H54 (cell line): ENCODE data around the gene HSD11B2.

Experiments
- DNase-seq: peaks from one replicate; pipeline ENCODE4 v3.0.0; 2011; ENCODE audit warnings: low spot score, mixed read lengths; ENCODE audit not compliant: insufficient read length
- FAIRE-seq: peaks from 3 replicates; lab custom pipeline; 2011; peaks lifted over from hg19 to GRCh38; lab: Jason Lieb, UNC
- POLR2A ChIP-seq: IDR thresholded peaks from 2 replicates; pipeline ENCODE4 v1.6.1; 2011; ENCODE audit warnings: low read depth, mild to moderate bottlenecking, low read length

HSD11B2 gene

GRCh38 chr16:67393111-67393787 is 37.7 kb upstream of the HSD11B2 start, which contains the start of gene TPPP3:
Gene TPPP3, minus strand, starts transcription at chr16:67393498. Its CDS starts 2,387 bp downstream, at chr16:67391111.
- DNase-seq (no peak), FAIRE-seq (no peak)
- TF ChIP-seq POLR2A, result no peak

DNA sequence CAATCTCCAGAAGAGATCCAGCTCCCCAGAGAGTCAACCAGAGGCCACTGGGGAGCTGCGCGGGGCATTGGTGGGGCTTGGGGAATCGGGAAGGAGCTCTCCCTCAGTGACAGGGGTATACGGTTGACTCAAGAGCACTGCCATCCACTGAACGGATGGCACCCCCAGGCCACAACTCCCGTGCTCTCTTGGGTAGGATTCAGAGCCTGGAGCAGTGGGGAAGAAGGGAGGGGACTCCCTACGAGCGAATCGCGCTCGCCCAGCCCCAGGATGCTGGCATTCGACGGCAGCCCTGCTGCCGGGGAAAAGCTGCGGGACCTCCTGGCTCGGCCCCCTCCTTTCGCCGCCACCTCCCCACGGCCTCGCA is 37.1 kb upstream of the HSD11B2 start:
- no peak for TF ChIP-seq POLR2A
- DNase-seq, result no peak
- FAIRE-seq, result no peak

DNA sequence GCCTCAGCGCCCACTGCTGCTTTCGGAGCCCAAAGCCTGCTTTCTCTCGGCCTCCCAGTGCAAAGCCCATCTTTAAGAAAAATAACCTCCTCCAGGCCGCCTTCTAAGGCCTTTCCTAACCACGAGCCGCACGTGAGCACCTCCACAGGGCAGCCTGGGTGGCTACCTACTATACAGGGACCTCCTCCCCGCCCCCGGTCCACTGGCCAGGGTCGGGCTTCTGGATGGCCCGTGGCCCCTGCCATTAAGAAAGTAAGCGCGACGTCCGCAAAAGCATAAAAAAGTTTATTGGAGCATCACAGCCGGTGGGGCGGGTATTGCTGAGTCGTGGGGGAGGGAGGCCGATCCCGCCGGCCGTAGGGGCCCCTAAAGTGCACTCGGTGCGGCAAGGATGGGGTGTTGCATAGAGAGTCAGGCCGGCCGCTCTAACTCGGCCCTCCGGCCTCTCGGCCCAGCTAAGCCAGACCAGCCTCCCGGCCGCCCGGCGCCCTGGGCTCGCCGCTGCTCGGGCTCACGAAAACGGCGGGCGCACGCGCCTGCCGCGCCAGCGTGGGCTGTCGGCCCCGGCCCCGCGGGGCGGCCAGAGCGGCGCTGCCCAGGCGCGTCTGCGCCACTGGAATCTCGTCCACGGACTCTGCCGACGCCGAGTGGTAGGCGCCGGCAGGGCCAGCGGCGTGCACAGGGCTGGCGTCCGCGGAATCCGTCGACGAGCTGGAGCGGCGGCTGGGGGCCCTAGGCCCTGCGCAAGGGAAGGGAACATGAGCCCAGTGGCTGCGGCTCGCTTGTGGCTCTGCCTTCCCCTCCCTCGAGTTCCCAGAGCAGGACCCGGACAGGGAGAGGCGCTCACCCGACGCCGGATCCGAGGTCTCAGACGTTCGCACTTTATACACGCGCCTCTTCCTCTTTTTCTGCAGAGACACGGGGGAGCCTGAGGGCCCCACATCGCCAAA is 36.5 kb upstream of the HSD11B2 start:
- no peak for TF ChIP-seq POLR2A
- FAIRE-seq (no peak), DNase-seq (no peak)

- TF ChIP-seq POLR2A, result no peak
- DNase-seq (no peak), FAIRE-seq (no peak)
These were observed 35.8 kb upstream of the HSD11B2 start for GRCh38 chr16:67395105-67395457.

DNA sequence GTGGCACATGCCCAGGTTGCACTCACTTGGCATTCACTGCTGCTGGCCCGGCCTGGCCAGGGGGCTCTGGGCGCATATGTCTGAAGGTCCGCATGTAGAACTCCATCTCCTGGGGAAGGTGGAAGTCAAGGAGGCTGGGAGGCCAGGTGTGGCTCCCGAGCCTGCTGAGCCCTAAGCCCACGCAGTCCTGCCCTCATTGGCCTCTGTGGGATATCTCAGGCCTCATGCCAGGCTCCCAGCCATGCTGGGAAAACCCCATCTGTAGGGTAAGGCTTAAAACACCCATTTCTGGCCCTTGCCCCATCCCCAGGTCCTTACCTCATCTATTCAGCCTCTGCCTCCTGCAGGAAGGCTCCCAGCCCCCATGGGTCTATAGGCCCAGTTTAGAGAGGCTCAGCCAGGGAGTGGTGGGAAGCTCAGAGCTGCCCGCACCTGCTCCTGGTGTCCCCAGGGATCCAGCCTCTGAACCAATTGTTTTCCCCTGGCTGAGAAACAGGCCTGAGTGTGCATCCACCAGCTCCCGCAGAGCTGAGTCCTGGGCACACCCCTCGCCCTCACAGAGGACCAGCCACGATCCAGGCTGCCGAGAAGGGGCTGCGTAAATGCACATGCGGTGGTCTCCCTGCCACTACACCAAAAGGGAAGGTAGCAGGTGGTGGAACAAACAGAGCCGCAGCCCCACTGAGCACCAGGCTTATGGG is 35.3 kb upstream of the HSD11B2 start:
- no peak for FAIRE-seq
- no peak for DNase-seq
- TF ChIP-seq POLR2A, result no peak

GRCh38 chr16:67396159-67397035 is 34.5 kb upstream of the HSD11B2 start:
- peak; percentile 97 for DNase-seq

DNA sequence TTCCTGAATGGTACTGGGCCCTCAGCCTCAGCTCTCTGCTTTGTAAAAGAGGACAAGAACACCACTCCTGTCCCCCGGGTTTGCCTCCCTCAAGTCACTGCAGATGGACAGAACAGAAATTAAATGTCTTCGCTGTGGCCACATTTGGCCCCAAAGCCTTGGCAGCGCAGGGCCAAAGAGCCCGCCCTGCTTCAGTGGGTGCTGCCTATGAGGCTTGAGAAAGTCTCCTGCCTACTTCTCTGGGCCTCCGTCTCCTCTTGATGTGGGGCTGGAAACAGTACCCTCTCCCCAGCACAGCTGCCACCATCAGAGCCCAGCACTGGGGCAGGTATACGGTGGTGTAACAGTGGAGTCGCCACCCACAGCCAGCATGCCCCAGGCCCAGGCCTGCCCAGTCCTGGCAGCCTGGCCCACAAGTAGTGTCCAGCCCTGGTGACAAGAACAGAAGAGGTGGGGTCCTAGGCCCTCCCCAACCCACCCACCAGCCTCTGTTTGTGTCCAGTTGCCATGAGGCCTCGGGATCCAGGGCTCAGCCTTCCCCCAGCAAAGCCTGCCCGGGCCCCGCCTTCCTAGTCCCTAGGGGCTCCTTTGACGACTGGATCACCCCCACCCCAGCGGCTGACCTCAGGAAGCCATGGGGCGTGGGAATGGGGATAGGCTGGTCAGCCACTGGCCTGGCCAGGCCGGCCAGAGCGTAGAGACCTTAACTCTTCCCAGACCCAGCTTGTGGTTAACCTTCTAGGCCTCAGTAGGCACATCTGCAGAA is 33.7 kb upstream of the HSD11B2 start:
- DNase-seq (no peak), FAIRE-seq (no peak)
- TF ChIP-seq POLR2A, result no peak

More at GRCh38 chr16:67396159-67397035, 34.5 kb upstream of the HSD11B2 start:
- FAIRE-seq, result no peak
- no peak for TF ChIP-seq POLR2A

GRCh38 chr16:67397812-67398545 is 32.9 kb upstream of the HSD11B2 start:
- no peak for TF ChIP-seq POLR2A
- DNase-seq, result no peak
- no peak for FAIRE-seq

DNA sequence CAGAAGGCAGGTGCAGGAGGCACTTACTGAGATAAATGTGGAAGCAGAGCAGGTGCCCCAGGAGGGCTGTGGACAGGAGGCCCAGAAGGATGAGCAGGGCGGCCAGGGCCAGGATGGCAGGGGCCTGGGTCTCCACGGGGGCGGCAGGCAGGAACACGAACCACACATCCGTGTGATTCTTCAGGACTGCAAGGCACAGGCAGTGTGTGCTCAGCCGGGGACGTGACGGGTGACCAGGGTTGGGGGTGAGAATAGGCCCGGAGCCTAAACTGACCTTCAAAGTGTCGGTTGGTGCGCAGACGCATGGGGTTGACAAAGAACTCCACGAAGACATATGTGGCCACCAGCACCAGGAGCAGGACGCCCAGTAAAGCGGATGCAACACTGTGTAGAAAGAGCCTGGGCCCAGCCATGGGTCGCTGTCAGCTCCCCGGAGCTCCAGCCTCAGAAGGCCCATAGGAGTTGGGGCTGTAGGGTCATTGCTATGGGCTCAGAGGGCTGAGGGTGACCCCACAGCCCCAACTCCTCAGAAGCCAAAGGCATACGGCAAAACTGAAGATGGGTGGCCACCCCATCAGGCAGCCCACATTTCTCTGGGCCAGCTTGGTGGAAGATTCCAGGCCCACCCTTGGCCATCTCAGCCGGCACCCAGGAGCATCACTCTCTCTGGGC is 32.2 kb upstream of the HSD11B2 start:
- DNase-seq, result no peak
- FAIRE-seq, result no peak
- no peak for TF ChIP-seq POLR2A

- TF ChIP-seq POLR2A, result no peak
- no peak for FAIRE-seq
- no peak for DNase-seq
These were observed 31.6 kb upstream of the HSD11B2 start for GRCh38 chr16:67399218-67399733.
